Measurements from ENCODE around the gene TFR2. TPM values are rescaled to one million over a fixed set of nuclear protein-coding genes. Genes with fewer than 3 reads are reported as not detected.

Gene TFR2
- total and polyA plus RNA-seq, 2 donors (not counting 3 experiments of a cell fraction or from before 2014, with no cell fraction given): 0.37 to 0.60 TPM

GRCh38 chr7:100641860-100642533 lies 645 bp upstream of the TFR2 start:
- Histone ChIP-seq H3K9me3 (replicated peaks; ENCODE audit: control insufficient read depth, insufficient read depth, low read length) (no peaks in the 10 kb centered on the region), H3K9ac (replicated peaks; ENCODE audit: extremely low read depth, insufficient read depth, low read length) (no peak overlapping the region), H3K4me1 (ENCODE audit: control insufficient read depth, extremely low read depth, insufficient read depth, low read length) (no peaks in the 10 kb centered on the region), H3K79me2 (ENCODE audit: control insufficient read depth, insufficient read depth, low read length) (no peaks in the 10 kb centered on the region), H3K4me2 (ENCODE audit: insufficient read depth, low read length) (no peak overlapping the region), H3K27ac (ENCODE audit: insufficient read depth, low read depth, low read length) (no peak overlapping the region), H4K20me1 (replicated peaks; ENCODE audit: control insufficient read depth, extremely low read depth, insufficient read depth, low read length) (no peaks in the 10 kb centered on the region), H2AFZ (ENCODE audit: low read depth, low read length) (no peak overlapping the region), H3K9me1 (replicated peaks; ENCODE audit: control insufficient read depth, extremely low read depth, insufficient read depth, low read length) (no peaks in the 10 kb centered on the region), H3K4me3 (replicated peaks in 1 of 3; ENCODE audit: insufficient read depth in 1 of 3, low read depth in 1 of 3, low read length in 3 of 3) (no peak overlapping the region), H3K36me3 (ENCODE audit: control insufficient read depth in 2 of 2, extremely low read depth in 1 of 2, insufficient read depth in 2 of 2, low read length in 2 of 2) (no peaks in the 10 kb centered on the region), H3K27me3 (ENCODE audit: control insufficient read depth in 2 of 2, insufficient read depth in 2 of 2, low read length in 2 of 2) (no peaks in the 10 kb centered on the region)
- ChIA-PET POLR2A (no interaction called here), CTCF (no interaction called here)
- TF ChIP-seq FOS (IDR thresholded peaks at IDR 0.05; ENCODE audit: borderline replicate concordance, insufficient read depth, low read length) (no peak), POLR2A (IDR thresholded peaks at IDR 0.05; ENCODE audit: low read depth, low read length) (no peak), POLR2AphosphoS5 (IDR thresholded peaks at IDR 0.05; ENCODE audit: insufficient read depth, low read depth, low read length) (no peak), MAX (IDR thresholded peaks at IDR 0.05; ENCODE audit: insufficient read depth, insufficient read length) (no peak), GATA2 (IDR thresholded peaks at IDR 0.05; ENCODE audit: insufficient read depth, insufficient read length, low read depth, low read length) (no peak), EZH2 (IDR thresholded peaks at IDR 0.05; ENCODE audit: borderline replicate concordance, low read depth, low read length, severe bottlenecking) (no peak), JUN (IDR thresholded peaks at IDR 0.05; ENCODE audit: borderline replicate concordance, insufficient read depth, insufficient read length, low read depth) (no peak), CTCF (IDR thresholded peaks at IDR 0.05; ENCODE audit: extremely low read depth in 1 of 2, insufficient read depth in 1 of 2, low read depth in 1 of 2, low read length in 2 of 2) (no peak), MYC (IDR thresholded peaks at IDR 0.05; ENCODE audit: low read depth, low read length) (no peak)
- FAIRE-seq (no peak), DNase-seq (ENCODE audit: low read depth, low spot score) (no peak)
- intact Hi-C loops (cut with micrococcal nuclease) (no loop called here), dilution Hi-C loops (cut with MboI; ENCODE audit: extremely low pct_ligation_motif_present, low sequenced_read_pairs) (no loop called here)
- BruUV-seq (replicated peaks): no TSS peak
